Measurements from ENCODE around the gene C4BPA.

Gene C4BPA

DNA sequence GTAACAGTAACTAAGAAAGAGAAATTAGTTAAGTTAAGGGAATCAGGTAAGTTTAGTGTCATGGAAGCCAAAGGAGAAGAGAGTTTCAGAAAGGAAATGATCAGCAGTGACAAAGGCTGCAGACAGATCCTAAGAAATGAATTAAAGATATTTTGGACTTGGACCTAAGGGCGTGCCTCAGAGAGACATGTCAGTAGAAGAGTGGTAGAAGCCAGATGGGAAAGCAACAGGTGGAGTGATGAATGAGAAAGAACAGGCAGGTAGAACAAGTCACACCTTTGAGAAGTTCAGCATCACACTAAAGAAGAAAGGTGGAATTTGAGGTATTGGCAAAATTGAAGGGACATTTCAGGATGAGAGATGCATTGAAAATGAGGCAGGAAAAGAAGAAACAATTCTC is 1.4 kb upstream of the C4BPA start:
- H3K4me3 ChIP-seq (ENCODE audit: low read depth, low read length): no peak overlapping the region
- DNase-seq (ENCODE audit: low read depth): no peak
- TF ChIP-seq, protein P1, sequence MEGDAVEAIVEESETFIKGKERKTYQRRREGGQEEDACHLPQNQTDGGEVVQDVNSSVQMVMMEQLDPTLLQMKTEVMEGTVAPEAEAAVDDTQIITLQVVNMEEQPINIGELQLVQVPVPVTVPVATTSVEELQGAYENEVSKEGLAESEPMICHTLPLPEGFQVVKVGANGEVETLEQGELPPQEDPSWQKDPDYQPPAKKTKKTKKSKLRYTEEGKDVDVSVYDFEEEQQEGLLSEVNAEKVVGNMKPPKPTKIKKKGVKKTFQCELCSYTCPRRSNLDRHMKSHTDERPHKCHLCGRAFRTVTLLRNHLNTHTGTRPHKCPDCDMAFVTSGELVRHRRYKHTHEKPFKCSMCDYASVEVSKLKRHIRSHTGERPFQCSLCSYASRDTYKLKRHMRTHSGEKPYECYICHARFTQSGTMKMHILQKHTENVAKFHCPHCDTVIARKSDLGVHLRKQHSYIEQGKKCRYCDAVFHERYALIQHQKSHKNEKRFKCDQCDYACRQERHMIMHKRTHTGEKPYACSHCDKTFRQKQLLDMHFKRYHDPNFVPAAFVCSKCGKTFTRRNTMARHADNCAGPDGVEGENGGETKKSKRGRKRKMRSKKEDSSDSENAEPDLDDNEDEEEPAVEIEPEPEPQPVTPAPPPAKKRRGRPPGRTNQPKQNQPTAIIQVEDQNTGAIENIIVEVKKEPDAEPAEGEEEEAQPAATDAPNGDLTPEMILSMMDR (IDR thresholded peaks at IDR 0.05; ENCODE audit: insufficient read depth, low read depth, low read length, missing control alignments): no peak

DNA sequence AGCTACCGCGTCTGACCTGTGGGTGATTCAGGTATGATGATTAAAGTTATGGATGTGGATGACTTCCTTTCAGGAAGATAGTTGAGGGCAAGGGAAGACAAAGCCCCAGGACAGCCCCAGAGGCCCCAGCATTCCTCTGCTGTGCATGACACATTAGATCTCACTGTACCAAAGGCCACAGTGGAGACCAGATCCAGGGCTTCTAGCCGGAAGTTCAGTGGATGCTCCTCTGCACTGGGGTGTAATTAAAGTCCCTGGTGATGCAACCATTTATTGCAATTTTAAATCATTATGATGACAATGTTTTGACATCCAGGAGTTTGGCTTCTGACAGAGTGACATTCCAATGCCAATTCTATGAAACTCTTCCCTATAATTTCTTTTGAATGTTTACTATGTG is 5.0 kb downstream of the C4BPA start:
- DNase-seq (ENCODE audit: low read depth): no peak
- TF ChIP-seq, protein P1 (IDR thresholded peaks at IDR 0.05; ENCODE audit: insufficient read depth, low read depth, low read length, missing control alignments): no peak
- H3K4me3 ChIP-seq (ENCODE audit: low read depth, low read length): no peak overlapping the region

DNA sequence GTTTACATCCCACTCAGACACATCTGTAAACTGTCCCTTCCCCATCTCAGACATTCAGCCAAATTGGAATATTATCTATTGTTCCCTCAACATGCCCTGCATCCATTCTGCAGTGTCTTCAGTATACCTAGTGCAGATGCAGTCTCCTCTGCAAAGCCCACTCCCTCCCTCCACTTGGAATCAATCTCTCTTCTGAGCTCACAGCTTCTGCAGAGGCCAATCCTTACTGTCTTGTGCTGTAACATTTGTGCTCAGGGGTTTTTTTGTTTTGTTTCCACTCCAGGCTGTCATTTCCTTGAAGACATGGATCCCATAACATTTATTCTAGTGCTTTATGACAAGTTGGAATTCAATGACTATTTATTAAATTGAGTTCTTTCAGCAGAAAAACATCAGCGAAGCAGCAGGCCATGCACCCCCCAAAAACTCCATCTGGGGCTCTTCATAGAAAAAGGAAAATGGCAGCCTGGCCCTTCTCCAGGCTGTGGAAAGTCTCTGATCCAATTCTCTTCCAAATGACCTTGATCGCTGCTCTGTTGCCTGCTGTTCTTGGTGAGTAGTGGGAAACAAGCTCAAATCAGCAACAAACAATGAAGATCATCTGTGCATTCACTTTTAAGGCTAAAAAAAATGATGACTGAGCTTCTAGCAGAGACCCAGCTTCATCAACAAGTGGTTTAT is 8.7 kb downstream of the C4BPA start:
- TF ChIP-seq, protein P1 (IDR thresholded peaks at IDR 0.05; ENCODE audit: insufficient read depth, low read depth, low read length, missing control alignments): no peak

DNA sequence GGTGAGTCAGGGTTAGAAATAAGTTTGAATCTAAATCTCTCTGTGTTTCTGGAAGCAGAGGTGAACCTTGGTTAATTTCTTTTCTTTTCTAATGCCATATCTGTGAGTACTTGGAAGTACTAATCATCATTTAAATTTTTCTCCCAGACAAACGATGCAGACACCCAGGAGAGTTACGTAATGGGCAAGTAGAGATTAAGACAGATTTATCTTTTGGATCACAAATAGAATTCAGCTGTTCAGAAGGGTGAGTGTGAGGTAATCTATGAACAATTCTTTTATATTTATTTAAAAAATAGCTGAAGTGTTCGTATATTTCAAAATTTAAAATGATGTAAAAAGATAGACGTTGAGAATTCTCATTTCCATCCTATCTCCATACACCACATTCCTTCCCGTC is 11.2 kb downstream of the C4BPA start:
- DNase-seq (ENCODE audit: low read depth): no peak
- TF ChIP-seq, protein P1 (IDR thresholded peaks at IDR 0.05; ENCODE audit: insufficient read depth, low read depth, low read length, missing control alignments): no peak

More for the DNA sequence above, 8.7 kb downstream of the C4BPA start:
- DNase-seq (ENCODE audit: low read depth): no peak
- no peak overlapping the region for H3K4me3 ChIP-seq (ENCODE audit: low read depth, low read length)

DNA sequence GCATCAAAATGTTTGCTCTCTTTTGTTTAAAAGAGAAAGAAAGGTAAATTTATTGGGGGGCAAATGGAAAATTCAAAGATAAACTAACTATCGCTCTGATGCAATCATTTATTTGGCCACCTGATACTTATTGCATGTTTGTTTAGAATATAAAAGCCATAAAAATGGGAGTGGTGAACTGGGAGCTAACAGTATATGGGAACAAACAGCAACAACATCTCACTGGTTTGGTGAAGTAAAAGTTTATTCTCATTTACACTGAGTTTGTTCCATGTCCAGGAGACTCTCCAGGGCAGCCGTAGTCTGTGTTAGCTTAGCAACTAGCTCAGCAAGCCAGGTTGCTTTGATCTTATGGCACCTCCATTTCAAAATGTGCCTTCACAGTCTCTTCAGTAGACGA is 20.4 kb downstream of the C4BPA start:
- DNase-seq (ENCODE audit: low read depth): no peak
- TF ChIP-seq, protein P1 (IDR thresholded peaks at IDR 0.05; ENCODE audit: insufficient read depth, low read depth, low read length, missing control alignments): no peak
- H3K4me3 ChIP-seq (ENCODE audit: low read depth, low read length): no peak overlapping the region

More for the DNA sequence above, 11.2 kb downstream of the C4BPA start:
- no peak overlapping the region for H3K4me3 ChIP-seq (ENCODE audit: low read depth, low read length)

DNA sequence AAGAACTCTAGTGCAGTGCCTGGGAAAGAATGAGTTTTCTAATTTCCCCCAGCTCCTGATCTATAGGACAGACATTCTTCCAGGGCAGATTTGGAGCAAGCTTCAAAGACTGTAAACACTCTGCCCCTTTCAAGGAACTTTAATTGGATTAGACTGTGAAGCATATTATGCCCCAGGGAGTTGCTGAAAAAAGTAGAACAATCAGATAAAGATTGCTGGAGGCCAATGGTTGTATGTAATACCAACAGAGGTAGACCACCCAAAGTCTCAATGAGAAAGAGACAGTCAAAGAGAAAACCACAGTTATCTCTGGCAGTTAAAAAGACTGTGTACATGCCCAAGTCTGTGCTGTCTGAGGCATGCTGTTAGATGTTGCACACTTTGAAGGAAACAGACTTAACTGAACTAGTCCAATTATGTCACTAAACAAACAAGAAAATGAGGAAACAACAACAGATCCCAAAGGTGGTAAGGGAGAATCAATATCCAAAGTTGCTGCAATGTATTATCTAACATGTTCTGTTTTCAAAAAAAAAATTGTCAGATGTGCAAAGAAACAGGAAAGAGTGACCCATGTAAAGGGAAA is 24.4 kb downstream of the C4BPA start:
- H3K4me3 ChIP-seq (ENCODE audit: low read depth, low read length): no peak overlapping the region
- no peak for DNase-seq (ENCODE audit: low read depth)
- TF ChIP-seq, protein P1 (IDR thresholded peaks at IDR 0.05; ENCODE audit: insufficient read depth, low read depth, low read length, missing control alignments): no peak

DNA sequence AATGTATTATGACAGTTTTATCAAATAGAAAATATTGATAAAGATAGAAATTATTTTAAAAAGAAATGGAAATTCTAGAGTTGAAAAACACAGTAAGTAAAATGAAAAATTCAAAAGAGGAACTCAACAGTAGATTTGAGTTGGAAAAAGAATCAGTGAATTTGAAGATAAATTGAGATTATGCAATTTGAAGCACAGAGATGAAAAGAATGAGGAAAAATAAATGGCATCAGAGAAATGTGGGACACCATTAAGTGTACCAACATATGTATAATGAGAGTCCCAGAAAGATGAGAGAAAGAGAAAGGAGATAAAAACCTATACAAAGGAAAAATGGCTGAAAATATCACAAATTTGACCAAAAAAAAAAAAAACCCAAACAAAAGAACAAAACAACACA is 25.0 kb downstream of the C4BPA start:
- DNase-seq (ENCODE audit: low read depth): no peak
- H3K4me3 ChIP-seq (ENCODE audit: low read depth, low read length): no peak overlapping the region
- TF ChIP-seq, protein P1 (IDR thresholded peaks at IDR 0.05; ENCODE audit: insufficient read depth, low read depth, low read length, missing control alignments): no peak
